Neural cell (in vitro differentiated cells): ENCODE results near the gene ROR2. TPM values are rescaled to one million over a fixed set of nuclear protein-coding genes. Genes with fewer than 3 reads are reported as not detected.
"Not testable (repeated sequence)": the region's sequence is repeated elsewhere in the genome, so short reads cannot be mapped to it uniquely, and the experiment has no call there.

Experiments
- H2AFZ ChIP-seq: fragments of 200-600, 300-800 bp; sonication (generic), shearing (Covaris generic); 2 replicates; pipeline ENCODE4 v1.6.0; 2014; ENCODE audit warnings: low read depth, mild to moderate bottlenecking, antibody characterized with exemption, low read length, moderate library complexity
- H3F3A ChIP-seq: fragments of 200-600 bp; shearing (Covaris generic); 2 replicates; pipeline ENCODE4 v1.6.1; 2016; ENCODE audit warnings: mild to moderate bottlenecking, moderate library complexity, mixed read lengths, antibody characterized with exemption, low read length; ENCODE audit not compliant: insufficient read depth, poor library complexity, severe bottlenecking
- H3K27ac ChIP-seq: fragments of 200-600, 300-800 bp; sonication (generic), shearing (Covaris generic); 2 replicates; pipeline ENCODE4 v1.5.1; 2014; ENCODE audit warnings: mild to moderate bottlenecking, low read length, moderate library complexity
- H3K27me3 ChIP-seq: fragments of 300-800, 200-600 bp; sonication (generic), shearing (Covaris generic); 2 replicates; pipeline ENCODE4 v1.6.0; 2014; ENCODE audit warnings: mild to moderate bottlenecking, low read depth, low read length, moderate library complexity; ENCODE audit not compliant: insufficient read depth
- H3K36me3 ChIP-seq: fragments of 300-800, 200-600 bp; sonication (generic), shearing (Covaris generic); 2 replicates; pipeline ENCODE4 v1.5.1; 2014; ENCODE audit warnings: mild to moderate bottlenecking, antibody characterized with exemption, low read length, moderate library complexity; ENCODE audit not compliant: insufficient read depth
- H3K4me2 ChIP-seq: fragments of 300-800, 200-600 bp; sonication (generic), shearing (Covaris generic); 2 replicates; pipeline ENCODE4 v1.6.0; 2014; ENCODE audit warnings: mild to moderate bottlenecking, low read length
- H3K4me3 ChIP-seq: fragments of 300-800, 200-600 bp; sonication (generic), shearing (Covaris generic); 2 replicates; pipeline ENCODE4 v1.5.1; 2014; ENCODE audit warnings: mild to moderate bottlenecking, low read length, moderate library complexity
- H3K79me2 ChIP-seq: fragments of 200-600 bp; shearing (Covaris generic); replicated peaks from 2 replicates; pipeline ENCODE4 v1.6.0; 2014; ENCODE audit warnings: mild to moderate bottlenecking, low read length, moderate library complexity; ENCODE audit not compliant: insufficient read depth
- H3K9ac ChIP-seq: fragments of 300-800, 200-600 bp; sonication (generic), shearing (Covaris generic); 2 replicates; pipeline ENCODE4 v1.6.1; 2016; ENCODE audit warnings: mild to moderate bottlenecking, low read length, mixed read lengths
- H3K9me2 ChIP-seq: fragments of 200-600 bp; shearing (Covaris generic); 2 replicates; pipeline ENCODE4 v1.6.1; 2016; ENCODE audit warnings: mild to moderate bottlenecking, low read length, mixed read lengths; ENCODE audit not compliant: insufficient read depth
- H3K9me3 ChIP-seq: fragments of 200-600, 300-800 bp; sonication (generic), shearing (Covaris generic); 2 replicates; pipeline ENCODE4 v1.6.1; 2016; ENCODE audit warnings: mild to moderate bottlenecking, mixed run types, low read length, moderate library complexity, mixed read lengths
- H4K20me1 ChIP-seq: fragments of 200-600 bp; shearing (Covaris generic); 2 replicates; pipeline ENCODE4 v1.6.1; 2016; ENCODE audit warnings: mild to moderate bottlenecking, mixed run types; ENCODE audit not compliant: insufficient read depth
- EP300 ChIP-seq: fragments of 450-650 bp; conservative IDR thresholded peaks from 2 replicates; pipeline ENCODE4 v1.6.1; 2014; ENCODE audit warnings: antibody characterized with exemption, mild to moderate bottlenecking, moderate library complexity; ENCODE audit not compliant: poor library complexity, severe bottlenecking
- EZH2 ChIP-seq: fragments of 200-600, 300-800 bp; shearing (Covaris generic), sonication (generic); IDR thresholded peaks from 2 replicates; pipeline ENCODE4 v1.6.1; 2014; ENCODE audit warnings: antibody characterized with exemption, low read length, borderline replicate concordance, mild to moderate bottlenecking; ENCODE audit not compliant: insufficient read depth, poor library complexity, severe bottlenecking
- MXI1 ChIP-seq: fragments of 450-650 bp; conservative IDR thresholded peaks from 2 replicates; pipeline ENCODE4 v1.6.1; 2014; ENCODE audit warnings: antibody characterized with exemption, mild to moderate bottlenecking; ENCODE audit not compliant: poor library complexity, severe bottlenecking
- POLR2AphosphoS5 ChIP-seq: IDR thresholded peaks from 2 replicates; pipeline ENCODE4 v1.6.1; 2012
- RAD21 ChIP-seq: fragments of 450-650 bp; conservative IDR thresholded peaks from 2 replicates; pipeline ENCODE4 v1.6.1; 2014; ENCODE audit warnings: antibody characterized with exemption, mild to moderate bottlenecking, moderate library complexity
- SMC3 ChIP-seq: fragments of 450-650 bp; conservative IDR thresholded peaks from 2 replicates; pipeline ENCODE4 v1.6.1; 2014; ENCODE audit warnings: antibody characterized with exemption, mild to moderate bottlenecking, moderate library complexity; ENCODE audit not compliant: poor library complexity
- TAF1 ChIP-seq: IDR thresholded peaks from 2 replicates; pipeline ENCODE4 v1.6.1; 2012; ENCODE audit warnings: low read depth
- polyA plus RNA-seq: library from polyadenylated mRNA; depleted of rRNA; stranded (reverse); fragments of >200 nt; gene quantifications from 2 replicates; pipeline ENCODE4 v1.2.3, GENCODE V29; 2014
- TF ChIP-seq, protein P1 (sequence below): IDR thresholded peaks from 2 replicates; pipeline ENCODE4 v1.6.1; 2012; ENCODE audit warnings: borderline replicate concordance
- TF ChIP-seq, protein P2 (sequence below): fragments of 450-650 bp; IDR thresholded peaks from 2 replicates; pipeline ENCODE4 v1.5.1; 2014; ENCODE audit warnings: antibody characterized with exemption, mild to moderate bottlenecking, moderate library complexity; ENCODE audit not compliant: poor library complexity, severe bottlenecking

ROR2 gene
- polyA plus RNA-seq, 1 donor from 2014 or later, result 0.33 TPM

DNA sequence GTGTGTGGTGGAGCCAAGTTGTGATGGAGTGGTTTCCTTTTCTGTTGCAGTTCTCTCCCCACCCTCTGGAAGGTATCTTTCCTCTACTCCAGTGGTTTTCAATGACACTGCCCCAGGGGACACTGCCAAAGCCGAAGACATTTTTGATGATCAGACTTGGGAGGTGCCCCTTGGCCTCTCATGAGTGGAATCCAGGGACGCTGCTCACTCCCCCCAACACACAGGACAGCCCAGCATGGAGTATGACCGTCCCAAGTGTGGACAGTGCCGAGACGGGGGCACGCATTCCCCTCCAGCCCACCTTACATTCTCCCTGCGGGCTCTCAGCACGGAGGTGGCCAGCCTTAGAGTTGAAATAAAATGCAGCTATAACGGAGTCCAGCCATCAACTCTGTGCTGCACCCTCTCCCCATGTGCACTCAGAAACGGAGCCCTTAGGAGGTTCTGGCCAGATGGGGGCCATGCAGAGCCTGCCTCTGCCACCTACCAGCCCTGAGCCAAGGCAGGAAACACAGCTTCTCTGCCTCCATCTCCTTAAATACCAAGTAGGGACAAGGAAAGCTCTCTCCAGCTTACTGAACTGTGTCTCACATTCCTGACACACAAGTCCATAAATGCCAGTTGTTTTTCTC, 150.8 kb downstream of the ROR2 start:
- Histone ChIP-seq H3K4me3 (no peak overlapping the region), H3K79me2 (no peaks in the 10 kb centered on the region), H4K20me1 (no peaks in the 10 kb centered on the region), H3K9me2 (no peaks in the 10 kb centered on the region), H3K27ac (no peak overlapping the region), H3K4me2 (no peak overlapping the region), H3K9me3 (no peaks in the 10 kb centered on the region), H3K9ac (no peak overlapping the region), H2AFZ (no peak overlapping the region), H3K36me3 (no peaks in the 10 kb centered on the region), H3F3A (no peaks in the 10 kb centered on the region), H3K27me3 (no peaks in the 10 kb centered on the region)
- no peak for TF ChIP-seq TAF1
- no peak for TF ChIP-seq EP300
- TF ChIP-seq MXI1, result no peak
- no peak for TF ChIP-seq SMC3
- TF ChIP-seq POLR2AphosphoS5, result no peak
- TF ChIP-seq RAD21, result no peak
- TF ChIP-seq, protein P1, sequence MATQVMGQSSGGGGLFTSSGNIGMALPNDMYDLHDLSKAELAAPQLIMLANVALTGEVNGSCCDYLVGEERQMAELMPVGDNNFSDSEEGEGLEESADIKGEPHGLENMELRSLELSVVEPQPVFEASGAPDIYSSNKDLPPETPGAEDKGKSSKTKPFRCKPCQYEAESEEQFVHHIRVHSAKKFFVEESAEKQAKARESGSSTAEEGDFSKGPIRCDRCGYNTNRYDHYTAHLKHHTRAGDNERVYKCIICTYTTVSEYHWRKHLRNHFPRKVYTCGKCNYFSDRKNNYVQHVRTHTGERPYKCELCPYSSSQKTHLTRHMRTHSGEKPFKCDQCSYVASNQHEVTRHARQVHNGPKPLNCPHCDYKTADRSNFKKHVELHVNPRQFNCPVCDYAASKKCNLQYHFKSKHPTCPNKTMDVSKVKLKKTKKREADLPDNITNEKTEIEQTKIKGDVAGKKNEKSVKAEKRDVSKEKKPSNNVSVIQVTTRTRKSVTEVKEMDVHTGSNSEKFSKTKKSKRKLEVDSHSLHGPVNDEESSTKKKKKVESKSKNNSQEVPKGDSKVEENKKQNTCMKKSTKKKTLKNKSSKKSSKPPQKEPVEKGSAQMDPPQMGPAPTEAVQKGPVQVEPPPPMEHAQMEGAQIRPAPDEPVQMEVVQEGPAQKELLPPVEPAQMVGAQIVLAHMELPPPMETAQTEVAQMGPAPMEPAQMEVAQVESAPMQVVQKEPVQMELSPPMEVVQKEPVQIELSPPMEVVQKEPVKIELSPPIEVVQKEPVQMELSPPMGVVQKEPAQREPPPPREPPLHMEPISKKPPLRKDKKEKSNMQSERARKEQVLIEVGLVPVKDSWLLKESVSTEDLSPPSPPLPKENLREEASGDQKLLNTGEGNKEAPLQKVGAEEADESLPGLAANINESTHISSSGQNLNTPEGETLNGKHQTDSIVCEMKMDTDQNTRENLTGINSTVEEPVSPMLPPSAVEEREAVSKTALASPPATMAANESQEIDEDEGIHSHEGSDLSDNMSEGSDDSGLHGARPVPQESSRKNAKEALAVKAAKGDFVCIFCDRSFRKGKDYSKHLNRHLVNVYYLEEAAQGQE, result no peak
- no peak for TF ChIP-seq EZH2
- TF ChIP-seq, protein P2, sequence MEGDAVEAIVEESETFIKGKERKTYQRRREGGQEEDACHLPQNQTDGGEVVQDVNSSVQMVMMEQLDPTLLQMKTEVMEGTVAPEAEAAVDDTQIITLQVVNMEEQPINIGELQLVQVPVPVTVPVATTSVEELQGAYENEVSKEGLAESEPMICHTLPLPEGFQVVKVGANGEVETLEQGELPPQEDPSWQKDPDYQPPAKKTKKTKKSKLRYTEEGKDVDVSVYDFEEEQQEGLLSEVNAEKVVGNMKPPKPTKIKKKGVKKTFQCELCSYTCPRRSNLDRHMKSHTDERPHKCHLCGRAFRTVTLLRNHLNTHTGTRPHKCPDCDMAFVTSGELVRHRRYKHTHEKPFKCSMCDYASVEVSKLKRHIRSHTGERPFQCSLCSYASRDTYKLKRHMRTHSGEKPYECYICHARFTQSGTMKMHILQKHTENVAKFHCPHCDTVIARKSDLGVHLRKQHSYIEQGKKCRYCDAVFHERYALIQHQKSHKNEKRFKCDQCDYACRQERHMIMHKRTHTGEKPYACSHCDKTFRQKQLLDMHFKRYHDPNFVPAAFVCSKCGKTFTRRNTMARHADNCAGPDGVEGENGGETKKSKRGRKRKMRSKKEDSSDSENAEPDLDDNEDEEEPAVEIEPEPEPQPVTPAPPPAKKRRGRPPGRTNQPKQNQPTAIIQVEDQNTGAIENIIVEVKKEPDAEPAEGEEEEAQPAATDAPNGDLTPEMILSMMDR, result no peak

DNA sequence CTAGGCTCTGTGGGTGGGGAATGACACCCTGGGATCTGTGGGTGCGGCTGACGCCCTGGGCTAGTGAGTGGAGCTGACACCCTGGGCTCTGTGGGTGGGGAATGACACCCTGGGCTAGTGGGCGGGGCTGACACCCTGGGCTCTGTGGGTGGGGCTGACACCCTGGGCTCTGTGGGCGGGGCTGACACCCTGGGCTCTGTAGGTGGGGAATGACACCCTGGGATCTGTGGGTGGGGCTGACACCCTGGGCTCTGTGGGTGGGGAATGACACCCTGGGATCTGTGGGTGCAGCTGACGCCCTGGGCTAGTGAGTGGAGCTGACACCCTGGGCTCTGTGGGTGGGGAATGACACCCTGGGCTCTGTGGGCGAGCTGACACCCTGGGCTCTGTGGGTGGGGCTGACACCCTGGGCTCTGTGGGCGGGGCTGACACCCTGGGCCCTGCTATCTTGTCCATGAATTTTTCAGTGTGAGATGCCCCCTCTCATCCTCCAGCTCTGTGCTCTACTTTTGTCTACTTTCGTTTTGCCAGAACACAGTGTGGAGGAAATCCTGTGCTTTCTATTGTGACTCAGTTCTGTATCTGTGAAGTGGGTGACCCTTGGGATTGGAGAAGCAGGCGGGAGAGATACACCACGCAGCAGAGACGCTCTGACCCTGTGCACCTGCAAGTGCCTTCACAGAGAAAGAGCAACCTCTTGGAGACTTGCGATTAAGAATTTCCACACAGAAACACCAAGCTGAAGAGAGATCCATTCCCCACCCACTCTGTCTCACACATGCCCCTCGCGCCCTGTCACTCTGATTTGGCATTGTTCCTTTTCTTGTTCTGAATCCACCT, 151.5 kb downstream of the ROR2 start:
- H3K4me3 ChIP-seq, H3K27me3 ChIP-seq, H3F3A ChIP-seq, H3K27ac ChIP-seq, H3K79me2 ChIP-seq, H3K36me3 ChIP-seq, H3K9me2 ChIP-seq, H3K4me2 ChIP-seq, H3K9me3 ChIP-seq, H4K20me1 ChIP-seq, H3K9ac ChIP-seq, H2AFZ ChIP-seq: not testable (repeated sequence)

DNA sequence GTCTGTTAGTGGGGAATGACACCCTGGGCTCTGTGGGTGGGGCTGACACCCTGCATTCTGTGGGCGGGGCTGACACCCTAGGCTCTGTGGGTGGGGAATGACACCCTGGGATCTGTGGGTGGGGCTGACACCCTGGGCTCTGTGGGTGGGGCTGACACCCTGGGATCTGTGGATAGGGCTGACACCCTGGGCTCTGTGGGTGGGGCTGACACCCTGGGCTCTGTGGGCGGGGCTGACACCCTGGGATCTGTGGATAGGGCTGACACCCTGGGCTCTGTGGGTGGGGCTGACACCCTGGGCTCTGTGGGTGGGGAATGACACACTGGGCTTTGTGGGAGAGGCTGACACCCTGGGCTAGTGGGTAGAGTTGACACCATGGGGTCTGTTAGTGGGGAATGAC, 152.5 kb downstream of the ROR2 start:
- H3K9me3 ChIP-seq, H3K27ac ChIP-seq, H3K9me2 ChIP-seq, H3K4me2 ChIP-seq, H3K79me2 ChIP-seq, H3K36me3 ChIP-seq, H2AFZ ChIP-seq, H3F3A ChIP-seq, H3K4me3 ChIP-seq, H3K9ac ChIP-seq, H4K20me1 ChIP-seq, H3K27me3 ChIP-seq: not testable (repeated sequence)

DNA sequence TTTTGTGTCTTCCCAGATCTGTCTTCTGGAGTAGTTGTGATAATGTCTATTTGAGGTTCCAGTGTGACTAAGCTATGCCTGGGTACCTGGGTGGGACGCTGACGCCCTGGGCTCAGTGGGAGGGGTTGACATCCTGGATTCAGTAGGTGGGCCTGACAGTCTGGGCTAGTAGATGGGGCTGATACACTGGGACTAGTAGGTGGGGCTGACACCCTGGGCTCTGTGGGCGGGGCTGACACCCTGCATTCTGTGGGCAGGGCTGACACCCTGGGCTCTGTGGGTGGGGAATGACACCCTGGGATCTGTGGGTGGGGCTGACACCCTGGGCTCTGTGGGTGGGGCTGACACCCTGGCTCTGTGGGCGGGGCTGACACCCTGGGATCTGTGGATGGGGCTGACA, 153.5 kb downstream of the ROR2 start:
- H4K20me1 ChIP-seq, H3K4me3 ChIP-seq, H3K79me2 ChIP-seq, H3K36me3 ChIP-seq, H3F3A ChIP-seq, H3K27me3 ChIP-seq, H3K9ac ChIP-seq, H3K27ac ChIP-seq, H3K9me3 ChIP-seq, H2AFZ ChIP-seq, H3K4me2 ChIP-seq, H3K9me2 ChIP-seq: not testable (repeated sequence)
